Skeletal muscle satellite cell (primary cell): Measurements from ENCODE around the gene AKT3.
A peak's percentile ranks its signal among the peaks of the same experiment; 100 is the strongest.

Experiments
- H3K27me3 ChIP-seq: 2 replicates; pipeline ENCODE4 v1.7.0; 2013; ENCODE audit warnings: low read length; ENCODE audit not compliant: control insufficient read depth, insufficient read depth
- H3K36me3 ChIP-seq: 2 replicates; pipeline ENCODE4 v1.7.0; 2013; ENCODE audit warnings: mild to moderate bottlenecking, control low read depth, low read length; ENCODE audit not compliant: insufficient read depth
- H3K4me1 ChIP-seq: 2 replicates; pipeline ENCODE4 v1.7.0; 2013; ENCODE audit warnings: low read length; ENCODE audit not compliant: control insufficient read depth, insufficient read depth
- H3K4me2 ChIP-seq: 2 replicates; pipeline ENCODE4 v1.7.0; 2013; ENCODE audit warnings: mild to moderate bottlenecking, low read length
- H3K4me3 ChIP-seq: 2 replicates; pipeline ENCODE4 v1.7.0; 2013; ENCODE audit warnings: low read length
- H3K9ac ChIP-seq: 2 replicates; pipeline ENCODE4 v1.7.0; 2013; ENCODE audit warnings: mild to moderate bottlenecking, low read depth, low read length, moderate library complexity
- H3K9me3 ChIP-seq: replicated peaks from 2 replicates; pipeline ENCODE4 v1.7.0; 2013; ENCODE audit warnings: mild to moderate bottlenecking, control low read depth, low read length

AKT3 gene

GRCh38 chr1:243729956-243730355 is 120.1 kb downstream of the AKT3 start:
- H3K4me1 ChIP-seq: no peaks in the 10 kb centered on the region
- H3K4me2 ChIP-seq: no peak overlapping the region
- no peaks in the 10 kb centered on the region for H3K27me3 ChIP-seq
- H3K9me3 ChIP-seq: peaks cover 3% of the 10 kb centered on the region
- H3K9ac ChIP-seq: no peak overlapping the region
- no peak overlapping the region for H3K4me3 ChIP-seq
- peaks cover 7% of the 10 kb centered on the region for H3K36me3 ChIP-seq

GRCh38 chr1:243727503-243728203 is 122.4 kb downstream of the AKT3 start:
- Histone ChIP-seq H3K9me3 (peaks cover 3% of the 10 kb centered on the region), H3K4me2 (no peak overlapping the region), H3K36me3 (peaks cover 7% of the 10 kb centered on the region), H3K27me3 (no peaks in the 10 kb centered on the region), H3K9ac (no peak overlapping the region), H3K4me3 (no peak overlapping the region), H3K4me1 (no peaks in the 10 kb centered on the region)

- Histone ChIP-seq H3K4me1 (no peaks in the 10 kb centered on the region), H3K36me3 (peaks cover 7% of the 10 kb centered on the region), H3K27me3 (no peaks in the 10 kb centered on the region), H3K9ac (no peak overlapping the region), H3K4me2 (no peak overlapping the region), H3K9me3 (peaks cover 3% of the 10 kb centered on the region), H3K4me3 (no peak overlapping the region)
Measured at GRCh38 chr1:243726806-243727502, 123.1 kb downstream of the AKT3 start.

- Histone ChIP-seq H3K4me2 (no peak overlapping the region), H3K9me3 (peaks cover 3% of the 10 kb centered on the region), H3K4me1 (no peaks in the 10 kb centered on the region), H3K27me3 (no peaks in the 10 kb centered on the region), H3K4me3 (no peak overlapping the region), H3K9ac (no peak overlapping the region), H3K36me3 (peaks cover 7% of the 10 kb centered on the region)
Measured at GRCh38 chr1:243725846-243726245, 124.2 kb downstream of the AKT3 start.

- H3K4me1 ChIP-seq: no peaks in the 10 kb centered on the region
Measured at GRCh38 chr1:243725075-243725474, 125.0 kb downstream of the AKT3 start.

GRCh38 chr1:243723458-243724043 is 126.5 kb downstream of the AKT3 start:
- no peaks in the 10 kb centered on the region for H3K27me3 ChIP-seq
- no peak overlapping the region for H3K9ac ChIP-seq
- H3K4me2 ChIP-seq: no peak overlapping the region
- H3K4me3 ChIP-seq: no peak overlapping the region
- H3K4me1 ChIP-seq: peaks cover 12% of the 10 kb centered on the region
- no peaks in the 10 kb centered on the region for H3K36me3 ChIP-seq
- H3K9me3 ChIP-seq: no peaks in the 10 kb centered on the region

More at GRCh38 chr1:243725075-243725474, 125.0 kb downstream of the AKT3 start:
- Histone ChIP-seq H3K9me3 (peaks cover 3% of the 10 kb centered on the region), H3K4me3 (no peak overlapping the region), H3K4me2 (no peak overlapping the region), H3K9ac (no peak overlapping the region), H3K36me3 (peaks cover 3% of the 10 kb centered on the region), H3K27me3 (no peaks in the 10 kb centered on the region)

GRCh38 chr1:243723050-243723449 is 127.0 kb downstream of the AKT3 start:
- Histone ChIP-seq H3K4me3 (no peak overlapping the region), H3K4me1 (peaks cover 15% of the 10 kb centered on the region), H3K9me3 (no peaks in the 10 kb centered on the region), H3K27me3 (no peaks in the 10 kb centered on the region), H3K36me3 (no peaks in the 10 kb centered on the region), H3K9ac (no peak overlapping the region), H3K4me2 (no peak overlapping the region)

GRCh38 chr1:243719476-243719875 is 130.6 kb downstream of the AKT3 start:
- Histone ChIP-seq H3K4me1 (peaks cover 33% of the 10 kb centered on the region), H3K4me3 (no peak overlapping the region), H3K27me3 (no peaks in the 10 kb centered on the region), H3K9me3 (no peaks in the 10 kb centered on the region), H3K9ac (peak overlapping the region; percentile 27), H3K4me2 (peak overlapping the region; percentile 39), H3K36me3 (no peaks in the 10 kb centered on the region)

GRCh38 chr1:243718893-243719292 is 131.2 kb downstream of the AKT3 start:
- peak overlapping the region; percentile 39 for H3K4me2 ChIP-seq
- H3K4me3 ChIP-seq: no peak overlapping the region
- peak overlapping the region; percentile 27 for H3K9ac ChIP-seq
- H3K27me3 ChIP-seq: no peaks in the 10 kb centered on the region
- no peaks in the 10 kb centered on the region for H3K36me3 ChIP-seq
- peaks cover 38% of the 10 kb centered on the region for H3K4me1 ChIP-seq
- H3K9me3 ChIP-seq: no peaks in the 10 kb centered on the region

GRCh38 chr1:243718022-243718421 is 132.0 kb downstream of the AKT3 start:
- Histone ChIP-seq H3K9me3 (no peaks in the 10 kb centered on the region), H3K4me2 (no peak overlapping the region), H3K9ac (no peak overlapping the region), H3K4me3 (no peak overlapping the region), H3K36me3 (no peaks in the 10 kb centered on the region), H3K27me3 (no peaks in the 10 kb centered on the region), H3K4me1 (peaks cover 46% of the 10 kb centered on the region)

GRCh38 chr1:243716906-243717305 is 133.1 kb downstream of the AKT3 start:
- H3K9me3 ChIP-seq: no peaks in the 10 kb centered on the region
- no peak overlapping the region for H3K4me3 ChIP-seq
- H3K4me2 ChIP-seq: no peak overlapping the region
- H3K27me3 ChIP-seq: no peaks in the 10 kb centered on the region
- peaks cover 51% of the 10 kb centered on the region for H3K4me1 ChIP-seq
- H3K36me3 ChIP-seq: no peaks in the 10 kb centered on the region
- H3K9ac ChIP-seq: no peak overlapping the region
